T-cell (primary cell): ENCODE measurements around the gene EIF4G3. TPM values are rescaled to one million over a fixed set of nuclear protein-coding genes. Genes with fewer than 3 reads are reported as not detected.
"Not testable (repeated sequence)": the region's sequence is repeated elsewhere in the genome, so short reads cannot be mapped to it uniquely, and the experiment has no call there.

ENCODE experiments used
- ATAC-seq, 4 experiments: fragments of 200-7000 bp in 3 of 4; fragments of 150-1000 bp in 1 of 4; cut with Tn5 transposase; replicated peaks in 1 of 4; 1 replicate in 3 of 4; 2 replicates in 1 of 4; pipeline ENCODE4 v1.10.0; 2021; ENCODE audit warnings: moderate library complexity in 3 of 4, mild to moderate bottlenecking in 2 of 4, moderate number of reproducible peaks in 1 of 4
- CTCF ChIA-PET, 2 donors: fragments of 300-600 bp; sonication (Branson Sonifier 250); formaldehyde crosslinking; loops; one replicate each; lab custom pipeline; 2022; ENCODE audit warnings: antibody characterized with exemption in 2 of 2; lab: Charles Lee
- POLR2A ChIA-PET, 2 donors: fragments of 300-600 bp; sonication (Branson Sonifier 250); formaldehyde crosslinking; loops; one replicate each; lab custom pipeline; 2022; ENCODE audit warnings: antibody characterized with exemption in 2 of 2; lab: Charles Lee
- DNase-seq, 35 experiments: peaks; one replicate each; pipeline versions ENCODE4 v3.0.0 to v3.0.0-alpha.2; 2013 to 2023
- H3K27ac ChIP-seq: one replicate; pipeline ENCODE4 v1.5.1; 2013; ENCODE audit warnings: low read length
- H3K27me3 ChIP-seq, 2 experiments: replicated peaks in 1 of 2; 1 replicate in 1 of 2; 2 replicates in 1 of 2; pipeline versions ENCODE4 v1.6.1 to v1.7.0; 2013; ENCODE audit warnings: low read length in 1 of 2, mixed read lengths in 1 of 2; ENCODE audit not compliant: control insufficient read depth in 2 of 2, insufficient read depth in 2 of 2; ENCODE audit errors: extremely low read depth in 1 of 2
- H3K36me3 ChIP-seq, 2 donors: 1 replicate in 1 of 2; 2 replicates in 1 of 2; pipeline versions ENCODE4 v1.6.1 to v1.7.0; 2013; ENCODE audit warnings: low read length in 1 of 2; ENCODE audit not compliant: control insufficient read depth in 2 of 2, insufficient read depth in 1 of 2; ENCODE audit errors: extremely low read depth in 1 of 2
- H3K4me1 ChIP-seq, 2 experiments: 1 replicate in 1 of 2; 2 replicates in 1 of 2; pipeline versions ENCODE4 v1.6.1 to v1.7.0; 2013; ENCODE audit warnings: low read length in 2 of 2, mixed read lengths in 1 of 2; ENCODE audit not compliant: insufficient read depth in 2 of 2, control insufficient read depth in 1 of 2; ENCODE audit errors: extremely low read depth in 1 of 2
- H3K4me3 ChIP-seq, 2 donors: 1 replicate in 1 of 2; 2 replicates in 1 of 2; pipeline versions ENCODE4 v1.5.1 to v1.7.0; 2013; ENCODE audit warnings: mild to moderate bottlenecking in 2 of 2, low read length in 1 of 2, moderate library complexity in 1 of 2; ENCODE audit not compliant: control insufficient read depth in 1 of 2; ENCODE audit errors: extremely low read depth in 1 of 2
- H3K9me3 ChIP-seq: 2 replicates; pipeline ENCODE4 v1.7.0; 2013
- H3K27ac Mint-ChIP-seq, 2 donors: one replicate each; pipeline ENCODE4 v1.8.0; 2020 to 2021; ENCODE audit warnings: mild to moderate bottlenecking in 2 of 2, mixed read lengths in 2 of 2
- H3K27me3 Mint-ChIP-seq, 2 donors: one replicate each; pipeline ENCODE4 v1.8.0; 2021 to 2022; ENCODE audit warnings: mixed read lengths in 2 of 2
- H3K36me3 Mint-ChIP-seq: one replicate; pipeline ENCODE4 v1.8.0; 2021; ENCODE audit warnings: mixed read lengths
- H3K4me1 Mint-ChIP-seq, 3 donors: one replicate each; pipeline ENCODE4 v1.8.0; 2020 to 2022; ENCODE audit warnings: mixed read lengths in 3 of 3, mild to moderate bottlenecking in 1 of 3
- H3K4me3 Mint-ChIP-seq, 3 donors: one replicate each; pipeline ENCODE4 v1.8.0; 2020 to 2022; ENCODE audit warnings: mild to moderate bottlenecking in 3 of 3, mixed read lengths in 3 of 3, moderate library complexity in 3 of 3
- H3K9me3 Mint-ChIP-seq, 3 donors: one replicate each; pipeline ENCODE4 v1.8.0; 2020 to 2022; ENCODE audit warnings: mixed read lengths in 3 of 3
- WGBS: methylation state at CpG from one replicate; pipeline ENCODE4 v1.1.5; 2013; ENCODE audit warnings: missing lambda C conversion rate; ENCODE audit not compliant: insufficient coverage; 5-methylcytosine and 5-hydroxymethylcytosine counted together
- total RNA-seq, 35 experiments: library from RNA in 6 of 35; stranded (reverse) in 6 of 35; fragments of 120-200 nt in 1 of 35; gene quantifications; one replicate each; pipeline versions ENCODE4 v1.2.1 to v1.2.4 and lab custom pipeline; 2013 to 2026

Gene EIF4G3
- total RNA-seq, 5 donors from 2014 or later (not counting 1 experiment from before 2014, with no cell fraction given), result 16.8 to 34.1 (median 20.8) TPM

GRCh38 chr1:20819818-20820217 lies 356.9 kb downstream of the EIF4G3 start:
- Histone ChIP-seq H3K27me3 (no peaks in the 10 kb centered on the region), H3K27ac (no peak overlapping the region), H3K9me3 (no peaks in the 10 kb centered on the region), H3K4me3 (no peak overlapping the region), H3K4me1 (no peaks in the 10 kb centered on the region), H3K36me3 (peaks cover 0 to 11% of the 10 kb centered on the region in 2 donors)
- H3K36me3 Mint-ChIP-seq, result peaks cover 9% of the 10 kb centered on the region
- H3K4me3 Mint-ChIP-seq, result no peak overlapping the region
- POLR2A ChIA-PET, result interaction anchor here in 1 of 2 donors (0.6 kb wide), 1 partner anchor 11 kb away, joined by 3 read pairs; no protein-coding TSS in a partner anchor
- ATAC-seq, result no peak
- no peaks in the 10 kb centered on the region for H3K27me3 Mint-ChIP-seq
- CTCF ChIA-PET, result no interaction called here
- 100% methylated on average over 3 of the region's 5 CpGs for WGBS
- no peaks in the 10 kb centered on the region for H3K4me1 Mint-ChIP-seq
- H3K9me3 Mint-ChIP-seq, result no peaks in the 10 kb centered on the region
- no peak for DNase-seq
- no peak overlapping the region for H3K27ac Mint-ChIP-seq

GRCh38 chr1:20814534-20814871 lies 362.2 kb downstream of the EIF4G3 start:
- WGBS, result no CpG with 5 or more reads among the region's 4 CpGs
- no peaks in the 10 kb centered on the region for H3K4me1 ChIP-seq
- no peaks in the 10 kb centered on the region for H3K9me3 ChIP-seq
- Mint-ChIP-seq H3K27me3 (no peaks in the 10 kb centered on the region), H3K36me3 (peaks cover 10% of the 10 kb centered on the region), H3K9me3 (no peaks in the 10 kb centered on the region), H3K27ac (no peak overlapping the region), H3K4me3 (no peak overlapping the region), H3K4me1 (no peaks in the 10 kb centered on the region)
- no peak overlapping the region for H3K27ac ChIP-seq
- no peak overlapping the region for H3K4me3 ChIP-seq
- CTCF ChIA-PET, result no interaction called here
- DNase-seq (no peak), ATAC-seq (no peak)
- POLR2A ChIA-PET, result no interaction called here
- H3K36me3 ChIP-seq, result peaks cover 0 to 16% of the 10 kb centered on the region in 2 donors
- H3K27me3 ChIP-seq, result no peaks in the 10 kb centered on the region

- no peaks in the 10 kb centered on the region for H3K27me3 Mint-ChIP-seq
- ChIA-PET POLR2A (no interaction called here), CTCF (interaction anchor here in 1 of 2 donors (0.7 kb wide), 1 partner anchor 12 kb away, joined by 3 read pairs; no protein-coding TSS in a partner anchor)
- Histone ChIP-seq H3K4me1 (no peaks in the 10 kb centered on the region), H3K9me3 (no peaks in the 10 kb centered on the region), H3K4me3 (no peak overlapping the region), H3K27ac (no peak overlapping the region), H3K27me3 (no peaks in the 10 kb centered on the region), H3K36me3 (peaks cover 0 to 14% of the 10 kb centered on the region in 2 donors)
- peaks cover 15% of the 10 kb centered on the region for H3K36me3 Mint-ChIP-seq
- H3K4me3 Mint-ChIP-seq, result no peak overlapping the region
- 90% methylated on average over 3 of the region's 5 CpGs for WGBS
- H3K4me1 Mint-ChIP-seq, result no peaks in the 10 kb centered on the region
- no peak overlapping the region for H3K27ac Mint-ChIP-seq
- DNase-seq (no peak), ATAC-seq (no peak)
- H3K9me3 Mint-ChIP-seq, result no peaks in the 10 kb centered on the region
Observed at GRCh38 chr1:20811916-20812315, 364.8 kb downstream of the EIF4G3 start.

GRCh38 chr1:20793236-20793635 lies 383.5 kb downstream of the EIF4G3 start:
- Histone ChIP-seq H3K4me3 (no peak overlapping the region), H3K27me3 (peaks cover 0 to 2% of the 10 kb centered on the region in 2 experiments), H3K36me3 (no peaks in the 10 kb centered on the region), H3K4me1 (no peaks in the 10 kb centered on the region), H3K9me3 (no peaks in the 10 kb centered on the region), H3K27ac (no peak overlapping the region)
- CTCF ChIA-PET, result no interaction called here
- no peak overlapping the region for H3K4me3 Mint-ChIP-seq
- no peaks in the 10 kb centered on the region for H3K9me3 Mint-ChIP-seq
- peaks cover under 1 to 1% (median under 1%) of the 10 kb centered on the region in 3 donors for H3K4me1 Mint-ChIP-seq
- ATAC-seq, result no peak
- no peaks in the 10 kb centered on the region for H3K27me3 Mint-ChIP-seq
- no peak overlapping the region for H3K27ac Mint-ChIP-seq
- DNase-seq, result no peak
- WGBS, result no CpG with 5 or more reads among the region's 4 CpGs
- POLR2A ChIA-PET, result no interaction called here
- H3K36me3 Mint-ChIP-seq, result no peaks in the 10 kb centered on the region

GRCh38 chr1:20792196-20792595 lies 384.5 kb downstream of the EIF4G3 start:
- Histone ChIP-seq H3K27me3 (peaks cover 0 to 2% of the 10 kb centered on the region in 2 experiments), H3K4me3 (no peak overlapping the region), H3K4me1 (peaks cover 6 to 7% of the 10 kb centered on the region in 2 experiments), H3K27ac (no peak overlapping the region), H3K9me3 (no peaks in the 10 kb centered on the region), H3K36me3 (no peaks in the 10 kb centered on the region)
- Mint-ChIP-seq H3K36me3 (no peaks in the 10 kb centered on the region), H3K4me3 (no peak overlapping the region), H3K9me3 (no peaks in the 10 kb centered on the region), H3K27me3 (no peaks in the 10 kb centered on the region), H3K4me1 (peaks cover 8 to 10% (median 10%) of the 10 kb centered on the region in 3 donors), H3K27ac (no peak overlapping the region)
- CTCF ChIA-PET, result no interaction called here
- ATAC-seq, result no peak
- POLR2A ChIA-PET, result no interaction called here
- no peak for DNase-seq
- no CpG with 5 or more reads among the region's 2 CpGs for WGBS

- no peaks in the 10 kb centered on the region for H3K36me3 Mint-ChIP-seq
- no CpG with 5 or more reads among the region's 3 CpGs for WGBS
- H3K27ac ChIP-seq, result no peak overlapping the region
- no peaks in the 10 kb centered on the region for H3K36me3 ChIP-seq
- no peak overlapping the region for H3K4me3 ChIP-seq
- ATAC-seq, result no peak
- peaks cover 6 to 10% of the 10 kb centered on the region in 2 experiments for H3K4me1 ChIP-seq
- no peaks in the 10 kb centered on the region for H3K9me3 Mint-ChIP-seq
- no peak overlapping the region for H3K4me3 Mint-ChIP-seq
- H3K27me3 Mint-ChIP-seq, result no peaks in the 10 kb centered on the region
- CTCF ChIA-PET, result interaction anchor here in 1 of 2 donors (0.8 kb wide), 1 partner anchor 426 kb away, joined by 3 read pairs; no protein-coding TSS in a partner anchor
- H3K9me3 ChIP-seq, result no peaks in the 10 kb centered on the region
- peaks cover 10 to 14% (median 11%) of the 10 kb centered on the region in 3 donors for H3K4me1 Mint-ChIP-seq
- peaks cover 0 to 2% of the 10 kb centered on the region in 2 experiments for H3K27me3 ChIP-seq
- DNase-seq, result no peak
- POLR2A ChIA-PET, result no interaction called here
- H3K27ac Mint-ChIP-seq, result no peak overlapping the region
Observed at GRCh38 chr1:20790785-20791184, 385.9 kb downstream of the EIF4G3 start.

GRCh38 chr1:20789598-20789997 lies 387.1 kb downstream of the EIF4G3 start:
- ATAC-seq, H3K27me3 ChIP-seq, H3K27me3 Mint-ChIP-seq, H3K36me3 Mint-ChIP-seq, H3K36me3 ChIP-seq, H3K4me3 Mint-ChIP-seq, H3K9me3 ChIP-seq, H3K4me3 ChIP-seq, DNase-seq, H3K9me3 Mint-ChIP-seq, H3K27ac ChIP-seq, POLR2A ChIA-PET, H3K27ac Mint-ChIP-seq, CTCF ChIA-PET: not testable (repeated sequence)
- H3K4me1 Mint-ChIP-seq, result peaks cover 22 to 24% (median 23%) of the 10 kb centered on the region in 3 donors
- H3K4me1 ChIP-seq, result peaks cover 14 to 16% of the 10 kb centered on the region in 2 experiments
- 80% methylated on average over 2 of the region's 9 CpGs for WGBS
